GM21717 (cell line): Measurements from ENCODE around the gene ZNG1A.
"Not testable (repeated sequence)": the region's sequence is repeated elsewhere in the genome, so short reads cannot be mapped to it uniquely, and the experiment has no call there.

ENCODE experiments used
- ATAC-seq: cut with Tn5 transposase; IDR thresholded peaks from one replicate; pipeline ENCODE4 v1.9.1; 2021; ENCODE audit warnings: mild to moderate bottlenecking, moderate library complexity; ENCODE audit not compliant: unreplicated experiment

The ZNG1A gene

DNA sequence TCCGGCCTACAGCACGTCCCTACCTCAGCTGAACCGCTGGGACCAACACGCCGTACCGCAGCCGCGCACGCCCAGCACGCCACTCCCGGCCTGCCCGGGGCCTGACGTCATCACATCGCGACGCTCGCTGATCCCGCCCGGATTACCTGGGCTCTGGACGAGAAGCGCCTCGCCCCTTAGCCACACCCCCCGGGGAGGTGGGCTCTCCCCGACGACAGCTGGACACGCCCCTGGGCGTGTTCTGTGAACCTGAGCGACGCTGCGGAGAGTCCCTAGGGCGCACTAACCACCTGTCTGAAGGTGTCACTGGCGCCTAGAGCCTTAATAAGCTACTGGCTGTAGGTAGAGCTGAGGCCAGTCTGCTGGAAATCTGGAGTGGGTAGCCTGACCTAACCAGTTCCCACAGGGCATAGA is at the start of gene ZNG1A:
Gene ZNG1A, minus strand, starts transcription at position 87 of the 414 bp plus-strand sequence. CDS start 87 bp downstream, outside the sequence.
- not testable (repeated sequence) for ATAC-seq

DNA sequence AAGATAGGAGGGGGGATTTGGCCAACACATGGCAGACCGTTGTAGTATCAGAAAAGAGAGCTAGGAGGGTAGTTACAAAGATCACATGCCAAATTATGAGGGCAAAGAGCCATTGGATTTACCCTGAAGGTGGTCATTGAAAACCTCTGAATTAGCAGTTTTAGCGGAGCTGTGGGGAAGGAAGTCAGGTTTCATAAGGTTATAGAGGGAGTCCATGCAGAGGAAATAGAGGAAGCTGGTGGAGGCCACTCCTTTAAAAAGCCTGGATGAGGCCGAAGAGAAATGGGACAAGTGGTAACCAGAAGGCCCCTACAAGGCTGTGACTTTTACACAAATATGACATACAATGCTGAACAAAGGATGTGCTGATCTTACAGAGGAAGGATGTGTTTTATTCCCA is 49.0 kb upstream of the ZNG1A start:
- no peak for ATAC-seq

DNA sequence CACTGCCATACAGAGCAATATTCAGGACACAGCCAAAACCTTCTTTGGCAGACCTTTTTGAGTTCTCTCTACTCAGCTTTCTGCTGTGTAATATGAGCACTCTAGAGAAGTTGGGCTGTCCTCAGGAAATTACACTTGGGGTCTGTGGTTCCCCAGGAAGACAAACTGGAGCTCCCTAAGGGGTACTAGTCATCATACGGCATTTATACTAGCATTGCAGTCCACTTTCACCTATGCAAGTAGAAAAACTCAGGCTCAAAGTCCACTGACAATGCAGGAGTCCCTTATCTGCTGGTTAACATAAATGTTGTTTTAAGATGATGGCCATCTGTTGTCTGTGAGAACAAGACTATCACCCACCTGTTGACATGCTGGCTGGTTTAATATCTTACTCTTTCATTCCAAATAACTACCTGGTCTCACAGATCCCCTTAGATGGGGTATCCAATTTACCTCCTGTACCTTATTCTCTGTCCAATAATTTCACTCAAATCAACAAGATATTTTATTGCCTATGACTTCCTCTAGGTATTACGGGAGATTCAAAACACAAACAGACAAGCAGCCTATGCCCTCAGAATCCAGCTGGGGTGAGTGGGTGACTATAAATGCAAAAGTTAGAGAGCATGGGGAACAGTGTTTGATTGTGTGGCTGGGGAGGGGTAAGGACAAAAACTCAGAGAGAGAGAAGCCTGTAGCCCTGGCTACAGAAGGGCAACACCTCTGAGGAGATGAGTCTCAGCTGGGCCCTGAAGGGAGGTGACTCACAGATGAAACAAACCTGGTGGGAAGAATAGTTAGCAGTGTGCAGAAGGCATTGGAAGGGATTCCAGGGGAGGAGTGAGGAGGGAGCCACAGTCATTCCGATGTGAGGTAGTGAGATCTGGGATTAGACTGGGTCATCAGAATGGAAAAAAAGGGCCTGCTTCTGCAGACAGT is 46.0 kb upstream of the ZNG1A start:
- ATAC-seq, result no peak

DNA sequence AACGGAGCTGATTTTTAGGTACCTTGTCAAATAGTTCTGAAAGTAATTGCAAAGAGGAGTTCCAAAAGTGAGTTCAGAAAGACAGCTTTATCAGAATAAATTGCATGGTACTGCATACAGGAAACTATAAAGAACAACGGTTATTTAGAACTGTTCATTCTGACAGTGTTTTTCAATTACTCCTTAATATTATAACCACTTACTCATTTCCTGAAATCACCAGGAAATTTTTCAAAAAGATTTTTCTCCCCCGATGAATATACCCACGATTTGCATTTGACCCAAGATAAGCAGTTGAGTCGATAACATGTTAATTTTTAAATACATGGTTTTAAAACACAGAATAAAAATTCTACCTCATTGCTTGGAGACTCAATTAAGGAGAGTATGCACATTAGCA is 45.2 kb upstream of the ZNG1A start:
- ATAC-seq, result no peak

DNA sequence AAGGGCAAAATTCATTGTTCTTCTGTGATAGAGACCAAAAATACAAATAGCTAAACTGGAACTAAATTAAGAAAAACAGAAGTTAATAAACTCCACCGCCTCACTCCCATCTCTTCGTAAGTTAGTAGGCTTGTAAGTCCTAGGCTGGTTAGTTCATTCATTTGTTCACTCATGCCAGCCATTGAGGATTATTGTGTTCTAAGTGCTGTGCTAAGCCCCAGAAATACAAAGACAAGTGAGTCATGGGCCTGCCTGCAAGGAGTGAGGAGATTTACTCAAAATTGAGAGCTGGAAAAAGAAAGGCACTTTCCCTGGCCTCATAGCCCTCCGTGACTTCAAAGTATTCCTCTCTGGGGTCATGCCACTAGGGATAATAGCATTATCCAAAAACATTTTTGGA is 44.3 kb upstream of the ZNG1A start:
- no peak for ATAC-seq

DNA sequence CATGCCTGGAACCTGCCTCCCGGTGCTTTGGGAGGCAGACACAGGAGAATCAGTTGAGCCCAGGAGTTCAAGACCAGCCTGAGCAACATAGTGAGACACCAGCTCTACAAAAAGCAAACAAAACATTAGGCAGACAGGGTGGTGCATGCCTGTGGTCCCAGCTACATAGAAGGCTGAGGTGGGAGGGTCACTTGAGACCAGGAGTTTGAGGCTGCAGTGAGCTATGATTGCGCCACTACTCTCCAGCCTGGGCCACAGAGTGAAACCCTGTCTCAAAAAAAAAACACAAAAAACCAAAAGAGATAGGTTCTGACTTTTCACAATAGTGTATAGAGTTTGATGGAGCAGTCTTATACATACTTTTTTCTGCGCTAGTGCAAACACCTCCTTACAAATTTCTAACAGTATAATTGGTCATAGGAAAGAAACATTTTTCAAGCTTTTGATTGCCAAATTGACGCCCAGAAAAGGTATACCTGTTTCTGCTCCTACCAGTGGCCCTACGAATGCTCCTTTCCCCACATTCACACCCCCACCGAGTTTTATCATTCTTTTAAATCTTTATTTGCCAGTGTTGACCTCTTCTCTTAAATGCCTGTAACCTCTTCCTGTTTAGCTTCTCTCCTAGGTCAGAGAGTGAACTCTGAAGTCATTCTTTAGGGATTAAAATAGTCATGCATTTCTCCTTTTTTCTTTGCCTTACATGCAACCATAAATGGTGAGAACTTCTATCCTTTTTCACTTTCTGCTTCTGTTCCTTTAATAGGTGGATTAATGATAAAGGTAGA is 43.3 kb upstream of the ZNG1A start:
- no peak for ATAC-seq

DNA sequence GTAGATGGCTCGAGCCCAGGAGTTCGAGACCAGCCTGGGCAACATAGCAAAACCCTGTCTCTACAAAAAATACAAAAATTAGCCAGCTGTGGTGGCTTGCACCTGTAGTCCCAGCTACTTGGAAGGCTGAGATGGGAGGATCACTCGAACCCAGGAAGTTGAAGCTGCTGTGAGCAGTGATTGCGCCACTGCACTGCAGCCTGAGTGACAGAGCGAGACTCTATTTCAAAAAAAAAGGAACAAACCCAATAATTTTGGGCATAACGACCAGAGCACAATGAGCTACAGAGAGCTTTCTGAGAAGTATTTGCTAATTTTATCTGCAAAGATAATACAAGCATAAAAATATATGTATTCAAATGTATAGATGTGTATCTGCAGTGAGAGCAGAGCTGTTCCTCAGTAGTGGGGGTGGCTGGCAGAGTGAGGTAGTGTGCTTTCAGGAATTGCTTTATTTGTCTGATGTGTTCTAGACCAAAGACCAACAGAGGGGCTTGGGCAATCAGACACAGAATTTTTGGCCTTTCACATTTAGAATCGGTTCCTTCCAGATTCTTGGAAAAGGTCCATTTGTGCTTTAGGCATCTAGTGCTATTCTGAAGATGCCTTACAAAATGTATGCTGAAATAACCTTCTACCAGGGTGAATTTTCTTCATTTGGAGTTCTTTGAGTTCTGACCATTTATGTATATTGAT is 41.0 kb upstream of the ZNG1A start:
- no peak for ATAC-seq

DNA sequence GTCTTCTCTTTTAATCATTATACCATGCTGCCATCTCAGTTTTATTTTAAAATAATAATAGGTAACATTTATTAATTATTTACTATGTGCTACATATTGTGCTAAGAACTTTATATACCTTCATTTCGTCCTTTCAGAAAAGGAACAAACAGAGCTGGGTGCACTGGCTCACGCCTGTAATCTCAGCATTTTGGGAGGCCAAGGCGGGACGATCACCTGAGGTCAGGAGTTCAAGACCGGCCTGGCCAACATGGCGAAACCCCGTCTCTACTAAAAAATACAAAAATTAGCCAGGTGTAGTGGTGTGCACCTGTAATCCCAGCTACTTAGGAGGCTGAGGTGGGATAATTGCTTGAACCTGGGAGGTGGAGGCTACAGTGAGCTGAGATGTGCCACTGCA is 40.2 kb upstream of the ZNG1A start:
- not testable (repeated sequence) for ATAC-seq

DNA sequence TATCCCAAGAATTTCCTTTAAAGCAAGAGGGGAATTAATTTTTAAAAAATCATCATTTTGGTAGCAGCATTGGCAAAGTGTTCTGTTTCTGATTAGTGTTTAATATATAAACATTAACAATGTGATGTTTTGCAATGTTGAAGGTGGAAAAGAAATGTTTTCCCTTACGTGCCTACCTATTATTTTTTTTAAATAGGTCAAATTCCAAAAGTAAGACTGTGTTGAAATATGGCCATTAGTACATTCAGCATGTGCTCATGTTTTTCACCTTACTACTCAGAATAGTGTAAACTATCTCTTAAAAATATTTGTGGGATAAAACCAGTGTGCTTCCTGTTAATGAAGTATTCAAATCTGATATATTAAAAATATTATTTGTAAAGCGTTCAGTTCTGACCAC is 39.1 kb upstream of the ZNG1A start:
- ATAC-seq, result no peak

DNA sequence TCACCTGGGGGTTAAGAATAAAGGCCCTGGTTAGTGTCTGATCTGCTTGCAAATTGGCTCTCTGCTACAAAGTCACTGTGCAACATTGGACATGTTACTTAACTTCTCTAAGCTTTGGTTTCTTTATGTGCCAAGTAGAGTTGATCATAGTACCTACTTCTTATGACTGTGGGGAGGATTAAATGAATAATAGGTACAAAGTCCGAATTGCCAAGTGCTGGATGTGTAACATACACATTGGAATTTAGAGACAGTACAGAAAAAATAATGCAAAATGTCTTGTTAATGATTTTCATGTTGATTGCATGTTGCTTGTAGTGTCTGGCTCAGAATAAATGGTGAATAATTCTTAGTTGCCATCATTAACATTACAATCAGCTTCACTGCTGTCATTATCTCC is 38.0 kb upstream of the ZNG1A start:
- no peak for ATAC-seq

DNA sequence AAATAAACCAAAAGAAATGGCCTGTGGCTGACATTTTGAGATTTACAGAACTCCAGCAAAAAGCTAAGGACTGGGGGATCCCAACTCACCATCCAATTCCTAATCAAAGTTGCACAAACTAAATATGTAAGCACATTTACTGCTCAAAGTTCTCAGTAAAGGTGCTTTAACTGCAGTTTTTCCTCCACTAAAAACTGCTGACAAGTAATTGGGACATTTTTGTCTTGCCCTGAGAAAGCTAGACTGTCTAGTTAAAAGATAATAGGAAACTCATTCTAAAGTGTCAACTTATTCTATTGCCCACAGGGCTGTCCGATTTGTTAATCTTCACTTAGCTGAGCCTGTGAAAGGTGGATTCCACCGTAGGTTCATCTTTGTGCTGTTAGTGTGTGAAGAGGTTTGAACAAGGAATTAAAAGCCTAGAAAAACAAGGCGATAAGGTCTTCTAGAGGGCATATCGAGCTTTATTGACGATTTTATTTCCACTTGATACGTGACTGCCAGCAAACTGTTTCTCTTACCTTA is 36.8 kb upstream of the ZNG1A start:
- no peak for ATAC-seq

DNA sequence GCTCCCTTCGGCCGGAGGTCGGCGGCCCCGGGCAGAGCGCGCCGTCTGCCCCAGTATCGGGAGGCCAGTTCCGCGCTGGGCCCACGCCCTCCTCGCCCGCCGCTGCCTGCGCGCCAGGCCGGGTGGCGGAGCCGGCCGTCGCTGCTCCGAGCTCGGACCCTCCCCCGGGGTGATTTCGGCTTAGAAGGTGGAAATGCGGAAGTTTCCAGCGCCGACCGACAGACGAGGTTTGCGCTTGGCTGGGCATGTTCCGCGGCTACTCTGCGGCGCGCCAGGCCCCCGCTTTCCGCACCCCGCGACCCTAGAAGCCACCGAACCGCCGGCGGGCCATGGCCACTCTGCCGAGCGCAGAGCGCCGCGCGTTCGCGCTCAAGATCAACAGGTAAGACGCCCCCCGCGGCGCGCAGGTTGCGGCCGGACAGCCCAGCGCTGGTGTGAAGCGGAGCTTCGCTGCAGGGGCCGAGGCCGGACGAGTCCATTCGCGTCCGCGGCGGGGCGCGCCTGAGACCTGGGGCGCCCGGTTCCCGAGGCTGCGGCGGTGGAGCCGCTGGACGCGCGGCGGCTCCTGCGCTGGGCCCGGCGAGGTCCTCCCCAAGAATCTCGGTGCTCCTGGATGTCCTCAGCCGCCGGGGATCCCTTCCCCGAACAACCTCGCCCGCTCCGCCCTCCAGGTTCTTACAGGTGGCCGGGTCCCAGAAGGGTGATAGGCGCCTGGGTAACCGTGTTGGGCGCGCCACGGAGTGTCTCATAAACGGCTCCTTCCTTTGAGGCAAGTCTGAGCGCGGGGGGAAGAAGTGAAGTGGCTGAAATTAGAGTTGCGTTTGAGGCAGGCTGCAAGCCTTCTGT is 36.0 kb upstream of the ZNG1A start, which contains the start of gene DOCK8:
Gene DOCK8, plus strand, starts transcription at position 218 of the 846 bp plus-strand sequence. Its CDS starts 112 bp downstream, at position 330.
- ATAC-seq, result peak; percentile 82

DNA sequence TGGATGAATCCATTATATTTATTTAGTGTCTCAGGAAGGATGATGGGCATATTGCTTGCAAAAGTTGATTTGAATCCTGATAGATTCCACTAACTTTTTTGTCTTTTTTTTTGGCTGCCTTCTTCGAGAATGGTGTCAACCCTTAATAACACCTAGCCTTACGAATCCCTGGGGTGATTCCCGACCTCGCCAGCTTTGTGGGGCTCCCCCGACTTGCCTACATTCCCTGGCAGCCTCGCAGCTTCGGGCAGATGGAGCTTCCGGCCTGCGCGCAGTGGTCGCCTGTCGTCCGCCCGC is 35.4 kb upstream of the ZNG1A start:
- no peak for ATAC-seq

DNA sequence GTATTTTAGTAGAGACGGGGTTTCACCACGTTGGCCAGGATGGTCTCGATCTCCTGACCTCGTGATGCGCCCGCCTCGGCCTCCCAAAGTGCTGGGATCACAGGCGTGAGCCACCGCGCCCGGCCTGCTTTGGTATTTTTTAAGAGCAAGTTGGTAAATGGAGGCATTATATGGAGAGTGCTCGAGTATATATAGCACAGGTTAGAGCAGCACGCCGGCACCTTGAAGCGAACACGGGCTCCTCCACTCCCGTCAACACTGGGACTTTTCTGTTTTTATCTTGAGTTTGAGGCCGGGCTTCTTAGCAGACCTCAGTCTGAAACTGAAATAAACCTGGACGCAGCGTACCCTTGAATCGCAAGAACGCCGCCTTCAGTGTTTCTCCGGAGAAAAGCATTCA is 35.0 kb upstream of the ZNG1A start:
- not testable (repeated sequence) for ATAC-seq

DNA sequence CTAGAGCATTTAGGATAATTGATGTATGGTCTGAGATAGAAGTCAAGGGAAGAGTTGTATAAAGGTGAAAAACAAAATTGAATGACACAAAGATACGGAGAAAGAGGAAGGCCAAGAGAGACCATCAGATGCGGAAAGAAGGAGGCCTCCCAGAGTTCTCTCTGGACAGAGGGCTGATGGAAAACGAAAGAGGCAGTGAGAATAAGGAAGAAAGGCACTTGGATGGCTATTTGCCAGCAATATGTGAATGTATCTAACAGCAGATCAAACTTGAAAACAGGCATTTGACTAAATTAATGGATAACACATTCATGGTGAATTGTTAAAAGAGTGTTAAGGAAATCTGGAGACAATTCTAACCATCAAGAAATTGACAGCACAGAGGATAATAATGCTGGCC is 33.4 kb upstream of the ZNG1A start:
- ATAC-seq, result no peak

DNA sequence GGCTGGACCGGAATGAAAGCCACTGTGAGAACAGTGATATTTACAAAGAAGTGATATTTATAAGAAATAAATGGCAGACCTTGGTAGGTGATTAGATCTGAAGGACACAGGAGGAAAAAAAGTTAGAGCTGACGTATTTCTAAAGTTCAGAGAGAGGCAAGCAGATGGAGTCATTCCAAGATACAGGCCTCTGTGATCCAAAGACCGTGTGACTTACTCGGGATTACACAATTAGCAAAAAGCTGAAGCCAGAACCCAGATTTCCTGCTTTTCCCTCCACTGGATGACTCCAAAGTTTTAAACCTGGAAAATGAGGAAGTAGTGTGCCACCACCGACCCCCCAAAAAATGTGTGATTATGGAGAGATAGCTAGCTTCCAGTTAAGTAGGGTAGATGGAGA is 32.7 kb upstream of the ZNG1A start:
- ATAC-seq, result no peak

DNA sequence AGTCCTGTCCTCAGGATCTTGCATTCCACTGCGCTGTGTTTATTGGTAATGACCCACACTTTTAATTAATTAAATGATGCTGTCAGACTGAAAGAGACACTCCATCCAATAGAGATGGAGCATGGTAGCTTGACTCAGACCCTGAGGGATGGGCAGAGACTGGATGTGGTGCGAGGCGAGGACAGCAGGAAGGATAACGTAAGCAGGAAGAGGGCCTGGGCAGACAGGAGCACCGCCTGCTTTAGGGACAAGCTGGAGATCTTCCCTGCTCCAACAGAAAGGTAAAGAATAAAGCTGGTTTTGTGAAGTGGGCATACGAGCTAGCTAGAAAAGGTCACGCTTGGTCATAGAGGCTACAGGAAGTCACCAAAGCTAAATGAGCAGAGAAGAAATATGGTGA is 32.2 kb upstream of the ZNG1A start:
- ATAC-seq, result no peak

DNA sequence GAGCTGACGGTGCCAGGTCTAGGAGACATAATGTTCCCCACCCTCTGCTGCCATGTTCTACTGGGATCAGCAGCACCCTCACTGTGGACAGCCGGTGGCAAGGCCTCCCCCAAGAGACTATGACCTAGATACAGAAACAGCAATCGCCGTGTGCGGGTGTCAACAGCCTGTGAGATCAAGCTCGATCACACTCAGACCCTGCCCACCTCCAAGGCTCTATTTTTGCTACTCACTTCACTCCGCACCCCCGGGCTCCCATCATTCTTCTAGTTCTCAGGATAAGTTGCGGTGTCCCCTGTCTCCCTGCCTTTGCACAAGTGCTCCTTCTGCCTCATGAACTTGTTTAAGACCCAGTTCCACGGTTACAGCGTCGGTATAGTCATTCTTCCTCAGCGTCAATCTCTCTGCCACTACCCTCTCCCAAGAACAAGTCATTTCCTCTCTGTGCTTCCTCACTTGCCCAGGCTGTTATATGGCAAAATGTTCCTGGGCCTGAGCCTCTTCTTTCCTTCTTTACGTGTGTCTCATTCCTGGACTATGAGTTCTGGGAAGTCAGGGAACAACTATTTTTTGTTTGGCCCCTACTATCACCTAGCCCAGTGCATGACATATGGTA is 30.4 kb upstream of the ZNG1A start:
- ATAC-seq, result no peak

DNA sequence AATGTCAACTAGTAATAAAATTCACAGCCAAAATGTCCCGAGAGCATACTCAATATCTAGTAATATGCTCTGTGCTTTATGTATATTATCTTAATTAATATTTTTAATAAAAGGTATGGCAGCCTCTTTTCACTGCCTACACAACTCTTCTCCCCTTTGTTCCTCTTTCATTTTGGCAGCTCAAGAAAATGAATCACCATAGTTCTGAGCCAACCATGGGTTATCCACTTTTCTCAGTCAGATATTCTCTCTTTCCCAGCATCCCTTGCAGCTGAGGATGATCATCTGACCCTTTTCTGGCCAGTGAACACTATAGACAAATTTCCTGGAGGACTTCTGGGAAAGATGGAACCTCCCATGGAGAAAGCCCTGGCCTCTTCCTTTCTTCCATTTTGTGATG is 27.6 kb upstream of the ZNG1A start:
- no peak for ATAC-seq

DNA sequence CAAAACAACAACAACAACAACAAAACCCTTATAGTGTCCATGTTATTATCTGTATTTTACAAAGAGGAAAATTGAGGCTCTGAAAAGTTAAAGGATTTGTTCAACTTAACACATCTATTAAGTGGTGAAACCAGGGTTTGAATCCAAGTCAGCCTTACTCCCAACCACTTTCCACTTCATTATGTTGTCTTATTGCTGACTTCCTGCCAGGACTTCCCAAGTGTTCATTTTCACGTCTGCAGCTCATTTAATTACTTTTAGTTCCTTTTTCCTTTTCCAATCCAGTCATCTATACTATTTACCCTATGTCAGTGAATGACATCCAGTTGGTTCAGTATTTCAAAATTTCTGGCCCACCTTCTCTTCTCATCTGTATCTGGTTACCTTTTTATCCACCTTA is 20.7 kb upstream of the ZNG1A start:
- ATAC-seq, result not testable (repeated sequence)
